ENCODE data around the gene INAVA. TPM values are rescaled to one million over a fixed set of nuclear protein-coding genes. Genes with fewer than 3 reads are reported as not detected.

INAVA gene
- total RNA-seq, 1 experiment from 2014 or later = 36.8 TPM

DNA sequence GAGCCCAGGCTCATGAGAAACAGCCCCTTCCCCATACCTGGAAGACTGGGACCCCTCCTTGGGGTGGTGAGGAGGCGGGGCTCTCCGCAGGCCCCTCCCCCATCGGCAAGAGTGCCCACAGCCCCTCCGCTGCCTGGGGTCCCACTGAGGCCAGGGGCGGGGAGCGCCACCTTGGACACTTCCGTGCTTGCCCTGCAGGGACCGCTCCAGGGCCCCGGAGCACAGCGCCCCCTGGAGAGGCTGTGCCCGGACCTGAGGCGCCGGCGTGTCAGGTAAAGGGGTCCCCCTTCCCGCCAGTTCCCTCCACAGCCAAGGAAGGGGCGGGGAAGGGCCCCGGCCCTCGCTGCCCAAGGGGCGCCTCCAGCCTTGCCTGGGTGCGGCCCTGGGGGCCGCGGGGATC, 21.5 kb downstream of the INAVA start:
- H3K4me3 Mint-ChIP-seq = no peak overlapping the region
- Histone ChIP-seq H3K79me2 (ENCODE audit: insufficient read depth, low read length) (no peaks in the 10 kb centered on the region), H3T11ph (ENCODE audit: low read length) (no peak overlapping the region), H2BK20ac (ENCODE audit: low read depth, low read length, poor library complexity, severe bottlenecking) (no peak overlapping the region), H2BK12ac (ENCODE audit: insufficient read length, low read depth, low read length) (no peak overlapping the region), H3K14ac (ENCODE audit: insufficient read depth, low read length) (no peak overlapping the region; the same call in 1 of the 2 replicates), H4K20me1 (ENCODE audit: control insufficient read depth, insufficient read depth, insufficient read length) (no peaks in the 10 kb centered on the region), H3K27ac (ENCODE audit: insufficient read length, low read depth, low read length) (no peak overlapping the region), H3K9ac (ENCODE audit: extremely low read depth, insufficient read length, low read length) (no peak overlapping the region), H2BK120ac (ENCODE audit: low read depth, low read length, poor library complexity, severe bottlenecking) (no peak overlapping the region), H3K23me2 (ENCODE audit: insufficient read length, low read depth, low read length, poor library complexity, severe bottlenecking) (no peaks in the 10 kb centered on the region), H3K4me2 (ENCODE audit: insufficient read depth, insufficient read length, low read length) (no peak overlapping the region), H2BK5ac (ENCODE audit: insufficient read length, low read length) (no peak overlapping the region), H3K4me1 (ENCODE audit: insufficient read depth, low read length) (peaks cover 3% of the 10 kb centered on the region; the same call in 1 of the 2 replicates), H3K56ac (ENCODE audit: insufficient read length, low read depth, low read length) (no peak overlapping the region), H2AFZ (ENCODE audit: low read length) (no peak overlapping the region), H3K79me1 (ENCODE audit: insufficient read depth, low read depth, low read length, poor library complexity, severe bottlenecking) (no peaks in the 10 kb centered on the region), H3K9me3 (ENCODE audit: control insufficient read depth, low read depth, low read length) (no peaks in the 10 kb centered on the region), H4K91ac (ENCODE audit: insufficient read length, low read depth, low read length) (no peak overlapping the region), H2AK5ac (ENCODE audit: insufficient read length, low read length) (no peak overlapping the region), H4K5ac (ENCODE audit: insufficient read length, low read depth, low read length) (no peak overlapping the region), H4K8ac (replicated peaks; ENCODE audit: insufficient read length, low read depth, low read length) (no peak overlapping the region), H2BK15ac (ENCODE audit: low read depth, low read length) (no peak overlapping the region), H3K27me3 (ENCODE audit: insufficient read depth, low read length) (no peaks in the 10 kb centered on the region), H3K23ac (ENCODE audit: insufficient read length, low read depth, low read length) (no peak overlapping the region), H3K18ac (ENCODE audit: insufficient read length, low read depth, low read length) (no peak overlapping the region), H3K4ac (ENCODE audit: low read depth, low read length) (no peak overlapping the region)
- peaks cover 10 to 26% (median 25%) of the 10 kb centered on the region in 3 experiments; a peak in 6 of 7 replicates for H3K36me3 Mint-ChIP-seq (ENCODE audit: insufficient read depth in 1 of 3, low read depth in 3 of 3)
- H3K27me3 Mint-ChIP-seq (ENCODE audit: low read depth) = no peaks in the 10 kb centered on the region
- H3K4me1 Mint-ChIP-seq = peaks cover 12 to 18% of the 10 kb centered on the region in 2 experiments
- peak; percentile 87 for DNase-seq
- no peaks in the 10 kb centered on the region for H3K9me3 Mint-ChIP-seq
- TF ChIP-seq CTCF (conservative IDR thresholded peaks at IDR 0.05) = peak; percentile 82
- no CpG with 5 or more reads among the region's 22 CpGs for WGBS (ENCODE audit: extremely low coverage, insufficient read length, low lambda C conversion rate)
- no peak overlapping the region for H3K27ac Mint-ChIP-seq

All from H9 (cell line).